GM23338 (cell line): ENCODE measurements around the gene FAU. TPM values are rescaled to one million over a fixed set of nuclear protein-coding genes. Genes with fewer than 3 reads are reported as not detected.

Source experiments
- ATAC-seq: fragments of 200-7000 bp; cut with Tn5 transposase; 3 replicates; pipeline ENCODE4 v1.9.1; 2020
- DNase-seq: peaks from one replicate; pipeline ENCODE4 v3.0.0-alpha.2; 2015; ENCODE audit warnings: low spot score
- H2AFZ ChIP-seq: fragments of 200-600 bp; sonication (generic); 2 replicates; pipeline ENCODE4 v1.8.0; 2016; ENCODE audit warnings: antibody characterized with exemption, mild to moderate bottlenecking, moderate library complexity
- H3F3A ChIP-seq: fragments of 200-600 bp; sonication (generic); replicated peaks from 2 replicates; pipeline ENCODE4 v1.8.0; 2017; ENCODE audit warnings: antibody characterized with exemption, mixed run types, low read depth
- H3K27ac ChIP-seq: fragments of 200-600 bp; sonication (generic); 2 replicates; pipeline ENCODE4 v1.6.1; 2016; ENCODE audit warnings: low read depth
- H3K27me3 ChIP-seq: fragments of 200-600 bp; sonication (generic); 2 replicates; pipeline ENCODE4 v1.8.0; 2016; ENCODE audit warnings: mild to moderate bottlenecking, mixed run types, moderate library complexity; ENCODE audit not compliant: insufficient read depth
- H3K36me3 ChIP-seq: fragments of 200-600 bp; sonication (generic); 2 replicates; pipeline ENCODE4 v1.8.0; 2016; ENCODE audit warnings: mild to moderate bottlenecking; ENCODE audit not compliant: insufficient read depth
- H3K4me1 ChIP-seq: fragments of 200-600 bp; sonication (generic); 2 replicates; pipeline ENCODE4 v1.8.0; 2016; ENCODE audit warnings: mild to moderate bottlenecking, moderate library complexity; ENCODE audit not compliant: insufficient read depth
- H3K4me2 ChIP-seq: fragments of 200-600 bp; sonication (generic); 2 replicates; pipeline ENCODE4 v1.7.1; 2017; ENCODE audit warnings: mixed run types
- H3K4me3 ChIP-seq: fragments of 200-600 bp; sonication (generic); 2 replicates; pipeline ENCODE4 v1.6.1; 2016; ENCODE audit warnings: mixed run types
- H3K79me2 ChIP-seq: fragments of 200-600 bp; sonication (generic); replicated peaks from 2 replicates; pipeline ENCODE4 v1.8.0; 2017; ENCODE audit warnings: mild to moderate bottlenecking; ENCODE audit not compliant: insufficient read depth
- H3K9me2 ChIP-seq: fragments of 200-600 bp; sonication (generic); 2 replicates; pipeline ENCODE4 v1.8.0; 2017; ENCODE audit not compliant: insufficient read depth
- H4K20me1 ChIP-seq: fragments of 200-600 bp; sonication (generic); replicated peaks from 2 replicates; pipeline ENCODE4 v1.8.0; 2017; ENCODE audit warnings: mild to moderate bottlenecking; ENCODE audit not compliant: insufficient read depth
- H3K27ac Mint-ChIP-seq: 2 replicates; pipeline ENCODE4 v1.8.0; 2020; ENCODE audit warnings: inconsistent platforms, mild to moderate bottlenecking, moderate library complexity, mixed read lengths
- H3K27me3 Mint-ChIP-seq: 3 replicates; pipeline ENCODE4 v1.8.0; 2022; ENCODE audit warnings: low read depth, mild to moderate bottlenecking, moderate library complexity, mixed read lengths, inconsistent platforms; ENCODE audit not compliant: insufficient read depth, poor library complexity
- H3K36me3 Mint-ChIP-seq: 3 replicates; pipeline ENCODE4 v1.8.0; 2021; ENCODE audit warnings: low read depth, mild to moderate bottlenecking, inconsistent platforms, moderate library complexity, mixed read lengths
- H3K4me1 Mint-ChIP-seq: 3 replicates; pipeline ENCODE4 v1.8.0; 2020; ENCODE audit warnings: mild to moderate bottlenecking, inconsistent platforms, mixed read lengths
- H3K4me3 Mint-ChIP-seq: 3 replicates; pipeline ENCODE4 v1.8.0; 2021; ENCODE audit warnings: moderate library complexity, mild to moderate bottlenecking, inconsistent platforms, mixed read lengths
- H3K9me3 Mint-ChIP-seq: 3 replicates; pipeline ENCODE4 v1.8.0; 2020; ENCODE audit warnings: moderate library complexity, mild to moderate bottlenecking, inconsistent platforms, mixed read lengths
- CREB1 ChIP-seq: fragments of 250-450 bp; sonication (Bioruptor Pico); IDR thresholded peaks from 2 replicates; pipeline ENCODE4 v1.5.0; 2020; ENCODE audit warnings: low read depth, mild to moderate bottlenecking, moderate library complexity
- CTCF ChIP-seq, 2 experiments: fragments of 200-600 bp in 1 of 2; sonication (generic) in 1 of 2; conservative IDR thresholded peaks; 2 replicates each; pipeline versions ENCODE4 v1.5.1 to v1.6.1; 2016 to 2017; ENCODE audit warnings: antibody characterized with exemption in 2 of 2, low read depth in 2 of 2, mild to moderate bottlenecking in 2 of 2, moderate library complexity in 1 of 2
- ETS1 ChIP-seq: IDR thresholded peaks from 2 replicates; pipeline ENCODE4 v1.6.1; 2016; ENCODE audit warnings: antibody characterized with exemption
- EZH2 ChIP-seq: fragments of 200-600 bp; sonication (generic); IDR thresholded peaks from one replicate; pipeline ENCODE4 v1.8.0; 2017; ENCODE audit warnings: antibody characterized with exemption, mild to moderate bottlenecking, low read depth; ENCODE audit not compliant: unreplicated experiment
- EZH2phosphoT487 ChIP-seq: fragments of 200-600 bp; sonication (generic); IDR thresholded peaks from one replicate; pipeline ENCODE4 v1.8.1; 2018; ENCODE audit warnings: antibody characterized with exemption; ENCODE audit not compliant: unreplicated experiment
- JUNB ChIP-seq: IDR thresholded peaks from one replicate; pipeline ENCODE4 v1.6.1; 2016; ENCODE audit warnings: antibody characterized with exemption; ENCODE audit not compliant: unreplicated experiment
- NANOG ChIP-seq: IDR thresholded peaks from 2 replicates; pipeline ENCODE4 v1.6.1; 2016; ENCODE audit warnings: antibody characterized with exemption, borderline replicate concordance
- POLR2AphosphoS5 ChIP-seq: IDR thresholded peaks from 2 replicates; pipeline ENCODE4 v1.6.1; 2016; ENCODE audit warnings: antibody characterized with exemption, low read depth
- REST ChIP-seq: IDR thresholded peaks from one replicate; pipeline ENCODE4 v1.6.1; 2018; ENCODE audit warnings: antibody characterized with exemption; ENCODE audit not compliant: unreplicated experiment
- STAT1 ChIP-seq: IDR thresholded peaks from one replicate; pipeline ENCODE4 v1.6.1; 2016; ENCODE audit warnings: antibody characterized with exemption; ENCODE audit not compliant: unreplicated experiment
- ZNF114 ChIP-seq: fragments of 250-450 bp; sonication (Bioruptor Pico); IDR thresholded peaks from 2 replicates; pipeline ENCODE4 v1.5.0; 2020; ENCODE audit warnings: mild to moderate bottlenecking, moderate library complexity
- ZNF331 ChIP-seq: fragments of 250-450 bp; sonication (Bioruptor Pico); IDR thresholded peaks from 2 replicates; pipeline ENCODE4 v1.5.0; 2020; ENCODE audit warnings: low read depth, mild to moderate bottlenecking, moderate library complexity
- ZNF462 ChIP-seq: fragments of 250-450 bp; sonication (Bioruptor Pico); IDR thresholded peaks from 2 replicates; pipeline ENCODE4 v1.5.0; 2020; ENCODE audit warnings: mild to moderate bottlenecking, moderate library complexity
- polyA plus RNA-seq: library from polyadenylated mRNA; unstranded; fragments of >200 nt; fragmentation: Nextera tagmentation; extraction: Ambion mirVana; gene quantifications from 2 replicates; pipeline ENCODE4 v1.2.1, GENCODE V29; 2016
- total RNA-seq: library from RNA; depleted of rRNA; stranded (reverse); fragments of >200 nt; shearing (Covaris generic); gene quantifications from 2 replicates; pipeline ENCODE4 v1.2.3, GENCODE V29; 2014

Gene FAU
- total and polyA plus RNA-seq, 2 experiments from 2014 or later: 262 to 1,177 TPM

- no peaks in the 10 kb centered on the region for H3F3A ChIP-seq
- H3K27ac Mint-ChIP-seq: no peak overlapping the region
- no peak for DNase-seq
Measured at GRCh38 chr11:65163684-65164083, 41.8 kb upstream of the FAU start.

More at GRCh38 chr11:65163684-65164083, 41.8 kb upstream of the FAU start:
- Histone ChIP-seq H3K9me2 (no peaks in the 10 kb centered on the region), H4K20me1 (no peaks in the 10 kb centered on the region), H3K4me2 (no peak overlapping the region), H3K79me2 (no peaks in the 10 kb centered on the region), H2AFZ (no peak overlapping the region), H3K36me3 (no peaks in the 10 kb centered on the region), H3K4me1 (peaks cover 4% of the 10 kb centered on the region), H3K4me3 (no peak overlapping the region), H3K27me3 (no peaks in the 10 kb centered on the region), H3K27ac (no peak overlapping the region)
- no peak for ATAC-seq
- Mint-ChIP-seq H3K4me3 (no peak overlapping the region), H3K4me1 (peaks cover 9% of the 10 kb centered on the region), H3K9me3 (no peaks in the 10 kb centered on the region), H3K36me3 (no peaks in the 10 kb centered on the region), H3K27me3 (peaks cover 3% of the 10 kb centered on the region)
- TF ChIP-seq ZNF331 (CRISPR knock-in tag) (no peak), CTCF (conservative IDR thresholded peaks at IDR 0.05; ENCODE audit: low read depth in 2 of 2) (no peak), ETS1 (no peak), EZH2phosphoT487 (no peak), EZH2 (no peak), CREB1 (CRISPR knock-in tag) (no peak), POLR2AphosphoS5 (no peak), REST (no peak), STAT1 (no peak), ZNF462 (CRISPR knock-in tag) (no peak), NANOG (no peak), ZNF114 (CRISPR knock-in tag) (no peak), JUNB (no peak)
